ENCODE measurements around the gene ANKRD6.

Gene ANKRD6

GRCh38 chr6:89449193-89449592, 16.2 kb downstream of the ANKRD6 start:
- Mint-ChIP-seq H3K9me3 (no peaks in the 10 kb centered on the region), H3K36me3 (ENCODE audit: low read depth) (no peaks in the 10 kb centered on the region), H3K27ac (no peak overlapping the region), H3K4me1 (no peaks in the 10 kb centered on the region), H3K27me3 (ENCODE audit: low read depth) (no peaks in the 10 kb centered on the region), H3K4me3 (no peak overlapping the region)
- TF ChIP-seq CTCF (IDR thresholded peaks at IDR 0.05; ENCODE audit: unreplicated experiment in 3 of 3) = no peak

- no peaks in the 10 kb centered on the region for H3K27me3 Mint-ChIP-seq (ENCODE audit: low read depth)
Observed at GRCh38 chr6:89452281-89452680, 19.3 kb downstream of the ANKRD6 start.

GRCh38 chr6:89454300-89454699, 21.3 kb downstream of the ANKRD6 start:
- H3K36me3 Mint-ChIP-seq (ENCODE audit: low read depth) = peaks cover 9% of the 10 kb centered on the region
- no peaks in the 10 kb centered on the region for H3K27me3 Mint-ChIP-seq (ENCODE audit: low read depth)
- H3K4me3 Mint-ChIP-seq = no peak overlapping the region

More at GRCh38 chr6:89452281-89452680, 19.3 kb downstream of the ANKRD6 start:
- Mint-ChIP-seq H3K9me3 (no peaks in the 10 kb centered on the region), H3K36me3 (ENCODE audit: low read depth) (peaks cover 9% of the 10 kb centered on the region), H3K27ac (no peak overlapping the region), H3K4me1 (no peaks in the 10 kb centered on the region), H3K4me3 (no peak overlapping the region)
- no peak for TF ChIP-seq CTCF (IDR thresholded peaks at IDR 0.05; ENCODE audit: unreplicated experiment in 3 of 3)

DNA sequence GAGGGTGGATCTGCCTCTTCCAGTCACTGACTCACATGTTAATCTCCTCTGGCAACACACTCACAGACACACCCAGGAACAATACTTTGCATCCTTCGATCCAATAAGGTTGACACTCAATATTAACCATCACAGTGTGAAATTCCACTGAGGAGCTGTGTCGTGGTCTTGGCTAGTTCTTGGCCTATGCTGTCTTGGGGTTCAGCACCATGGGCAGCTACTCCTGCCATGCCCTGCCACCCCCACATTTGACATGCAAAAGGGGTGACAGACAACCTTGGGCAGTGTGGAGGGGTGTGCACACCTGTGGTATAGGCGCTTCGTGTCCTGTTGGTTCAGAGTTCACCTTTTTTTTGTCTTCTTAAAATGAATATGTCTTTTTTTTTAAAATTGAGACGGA, 25.8 kb downstream of the ANKRD6 start:
- Mint-ChIP-seq H3K4me3 (no peak overlapping the region), H3K36me3 (ENCODE audit: low read depth) (peaks cover 9% of the 10 kb centered on the region), H3K4me1 (no peaks in the 10 kb centered on the region), H3K27me3 (ENCODE audit: low read depth) (no peaks in the 10 kb centered on the region), H3K9me3 (no peaks in the 10 kb centered on the region), H3K27ac (no peak overlapping the region)
- TF ChIP-seq CTCF (IDR thresholded peaks at IDR 0.05; ENCODE audit: unreplicated experiment in 3 of 3) = no peak

More at GRCh38 chr6:89454300-89454699, 21.3 kb downstream of the ANKRD6 start:
- H3K27ac Mint-ChIP-seq = no peak overlapping the region
- TF ChIP-seq CTCF (IDR thresholded peaks at IDR 0.05; ENCODE audit: unreplicated experiment in 3 of 3) = no peak
- no peaks in the 10 kb centered on the region for H3K9me3 Mint-ChIP-seq
- H3K4me1 Mint-ChIP-seq = no peaks in the 10 kb centered on the region

GRCh38 chr6:89459501-89459900, 26.5 kb downstream of the ANKRD6 start:
- peaks cover 9% of the 10 kb centered on the region for H3K36me3 Mint-ChIP-seq (ENCODE audit: low read depth)
- no peaks in the 10 kb centered on the region for H3K9me3 Mint-ChIP-seq
- H3K4me1 Mint-ChIP-seq = no peaks in the 10 kb centered on the region
- H3K27ac Mint-ChIP-seq = no peak overlapping the region
- no peaks in the 10 kb centered on the region for H3K27me3 Mint-ChIP-seq (ENCODE audit: low read depth)
- no peak overlapping the region for H3K4me3 Mint-ChIP-seq
- TF ChIP-seq CTCF (IDR thresholded peaks at IDR 0.05; ENCODE audit: unreplicated experiment in 3 of 3) = no peak

DNA sequence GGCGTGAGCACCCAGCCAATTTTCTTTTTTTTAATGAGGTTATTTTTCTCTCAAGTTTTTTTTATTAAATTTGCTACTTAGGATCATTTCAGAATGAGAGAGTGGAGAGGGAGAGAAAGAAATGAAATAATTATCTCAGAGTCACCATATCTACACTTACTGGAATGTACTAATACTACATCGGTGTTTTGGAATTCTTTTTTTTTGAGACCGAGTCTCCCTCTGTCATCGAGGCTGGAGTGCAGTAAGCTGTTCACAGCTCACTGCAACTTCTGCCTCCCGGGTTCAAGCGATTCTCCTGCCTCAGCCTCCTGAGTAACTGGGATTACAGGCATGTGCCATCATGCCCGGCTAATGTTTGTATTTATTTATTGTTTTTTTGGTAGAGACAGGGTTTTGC, 27.8 kb downstream of the ANKRD6 start:
- no peak for TF ChIP-seq CTCF (IDR thresholded peaks at IDR 0.05; ENCODE audit: unreplicated experiment in 3 of 3)
- Mint-ChIP-seq H3K27ac (no peak overlapping the region), H3K27me3 (ENCODE audit: low read depth) (no peaks in the 10 kb centered on the region), H3K4me3 (no peak overlapping the region), H3K36me3 (ENCODE audit: low read depth) (peaks cover 7% of the 10 kb centered on the region), H3K4me1 (no peaks in the 10 kb centered on the region), H3K9me3 (no peaks in the 10 kb centered on the region)

All from nephron (organoid).